ENCODE results near the gene ZSWIM5. TPM values are rescaled to one million over a fixed set of nuclear protein-coding genes. Genes with fewer than 3 reads are reported as not detected.
"Not testable (repeated sequence)": the region's sequence is repeated elsewhere in the genome, so short reads cannot be mapped to it uniquely, and the experiment has no call there.

The ZSWIM5 gene
- total RNA-seq, 3 donors from 2014 or later: 1.6 to 4.5 (median 3.3) TPM

DNA sequence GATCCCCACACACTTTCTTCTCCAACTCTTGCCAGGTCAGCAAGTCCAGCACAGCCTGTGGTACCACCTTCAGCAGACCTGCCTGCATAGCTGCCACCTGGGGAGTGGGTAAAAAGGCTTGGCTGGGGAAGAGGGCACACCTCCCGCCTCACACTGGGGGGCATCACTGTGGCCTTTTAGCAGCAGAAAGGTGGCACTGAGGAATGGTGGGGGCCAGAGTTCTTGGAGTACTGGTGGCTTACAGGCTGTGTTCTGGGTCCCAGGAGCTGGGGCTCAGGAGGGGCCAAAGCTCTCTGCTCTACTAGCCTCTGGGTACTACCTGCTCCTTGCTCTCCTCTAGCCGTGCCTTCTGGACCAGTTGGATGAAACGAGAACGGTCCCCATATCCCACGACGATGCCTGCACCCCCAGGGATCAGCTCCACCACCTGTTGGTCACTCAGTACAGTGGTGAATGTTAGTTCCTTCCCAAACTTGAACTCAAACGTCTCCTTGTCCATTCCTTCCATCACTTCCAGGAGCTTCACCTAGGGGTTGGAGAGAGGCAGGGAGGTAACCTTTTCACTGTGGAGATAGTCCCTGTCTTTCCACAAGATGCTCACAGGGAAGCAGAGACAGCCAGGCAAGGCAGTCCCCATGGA, 202.0 kb downstream of the ZSWIM5 start:
- TF ChIP-seq, protein P1, sequence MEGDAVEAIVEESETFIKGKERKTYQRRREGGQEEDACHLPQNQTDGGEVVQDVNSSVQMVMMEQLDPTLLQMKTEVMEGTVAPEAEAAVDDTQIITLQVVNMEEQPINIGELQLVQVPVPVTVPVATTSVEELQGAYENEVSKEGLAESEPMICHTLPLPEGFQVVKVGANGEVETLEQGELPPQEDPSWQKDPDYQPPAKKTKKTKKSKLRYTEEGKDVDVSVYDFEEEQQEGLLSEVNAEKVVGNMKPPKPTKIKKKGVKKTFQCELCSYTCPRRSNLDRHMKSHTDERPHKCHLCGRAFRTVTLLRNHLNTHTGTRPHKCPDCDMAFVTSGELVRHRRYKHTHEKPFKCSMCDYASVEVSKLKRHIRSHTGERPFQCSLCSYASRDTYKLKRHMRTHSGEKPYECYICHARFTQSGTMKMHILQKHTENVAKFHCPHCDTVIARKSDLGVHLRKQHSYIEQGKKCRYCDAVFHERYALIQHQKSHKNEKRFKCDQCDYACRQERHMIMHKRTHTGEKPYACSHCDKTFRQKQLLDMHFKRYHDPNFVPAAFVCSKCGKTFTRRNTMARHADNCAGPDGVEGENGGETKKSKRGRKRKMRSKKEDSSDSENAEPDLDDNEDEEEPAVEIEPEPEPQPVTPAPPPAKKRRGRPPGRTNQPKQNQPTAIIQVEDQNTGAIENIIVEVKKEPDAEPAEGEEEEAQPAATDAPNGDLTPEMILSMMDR (IDR thresholded peaks at IDR 0.05): no peak
- no peak for TF ChIP-seq POLR2A (IDR thresholded peaks at IDR 0.05)
- TF ChIP-seq POLR2AphosphoS5 (IDR thresholded peaks at IDR 0.05): no peak
- no peaks in the 10 kb centered on the region for H3K9me3 ChIP-seq
- H3K27me3 ChIP-seq: no peaks in the 10 kb centered on the region
- no peak for DNase-seq (ENCODE audit: low spot score in 2 of 2)
- no peak overlapping the region for H3K27ac ChIP-seq
- intact Hi-C loops (cut with DNase I; ENCODE audit: low total_unique reads): loop anchor here (5.0 kb wide), 1 partner anchor 1508 kb away; no protein-coding TSS in a partner anchor
- peaks cover under 1 to 2% of the 10 kb centered on the region in 2 donors for H3K4me1 ChIP-seq
- H3K4me3 ChIP-seq: no peak overlapping the region
- peaks cover 18% of the 10 kb centered on the region for H3K36me3 ChIP-seq

DNA sequence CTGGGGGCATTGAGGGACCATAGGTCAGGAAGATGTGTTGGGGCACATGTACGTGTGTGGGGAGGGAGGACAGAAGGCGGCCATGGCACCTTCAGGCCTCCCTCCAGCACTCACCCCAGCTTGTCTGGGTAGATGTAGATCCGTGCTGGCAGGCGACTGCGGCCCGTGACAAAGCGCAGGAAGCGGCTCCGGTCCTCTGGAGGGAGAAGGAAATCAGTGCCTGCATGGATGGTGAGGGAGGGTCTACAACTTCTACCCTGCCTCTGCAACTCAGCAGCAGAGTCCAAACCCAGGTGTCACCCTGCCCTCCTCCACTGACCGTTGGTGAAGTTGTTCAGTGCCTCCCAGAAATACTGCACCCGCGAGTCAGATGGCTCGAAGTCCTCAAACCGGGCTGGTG, 202.7 kb downstream of the ZSWIM5 start:
- Histone ChIP-seq H3K4me3 (no peak overlapping the region), H3K4me1 (no peaks in the 10 kb centered on the region), H3K27ac (no peak overlapping the region), H3K9me3 (no peaks in the 10 kb centered on the region), H3K36me3 (peaks cover 18% of the 10 kb centered on the region), H3K27me3 (no peaks in the 10 kb centered on the region)
- no peak for DNase-seq (ENCODE audit: low spot score in 2 of 2)
- TF ChIP-seq, protein P1 (IDR thresholded peaks at IDR 0.05): no peak
- TF ChIP-seq POLR2A (IDR thresholded peaks at IDR 0.05): no peak
- no peak for TF ChIP-seq POLR2AphosphoS5 (IDR thresholded peaks at IDR 0.05)
- intact Hi-C loops (cut with DNase I; ENCODE audit: low total_unique reads): loop anchor here (5.0 kb wide), 1 partner anchor 1509 kb away; no protein-coding TSS in a partner anchor

DNA sequence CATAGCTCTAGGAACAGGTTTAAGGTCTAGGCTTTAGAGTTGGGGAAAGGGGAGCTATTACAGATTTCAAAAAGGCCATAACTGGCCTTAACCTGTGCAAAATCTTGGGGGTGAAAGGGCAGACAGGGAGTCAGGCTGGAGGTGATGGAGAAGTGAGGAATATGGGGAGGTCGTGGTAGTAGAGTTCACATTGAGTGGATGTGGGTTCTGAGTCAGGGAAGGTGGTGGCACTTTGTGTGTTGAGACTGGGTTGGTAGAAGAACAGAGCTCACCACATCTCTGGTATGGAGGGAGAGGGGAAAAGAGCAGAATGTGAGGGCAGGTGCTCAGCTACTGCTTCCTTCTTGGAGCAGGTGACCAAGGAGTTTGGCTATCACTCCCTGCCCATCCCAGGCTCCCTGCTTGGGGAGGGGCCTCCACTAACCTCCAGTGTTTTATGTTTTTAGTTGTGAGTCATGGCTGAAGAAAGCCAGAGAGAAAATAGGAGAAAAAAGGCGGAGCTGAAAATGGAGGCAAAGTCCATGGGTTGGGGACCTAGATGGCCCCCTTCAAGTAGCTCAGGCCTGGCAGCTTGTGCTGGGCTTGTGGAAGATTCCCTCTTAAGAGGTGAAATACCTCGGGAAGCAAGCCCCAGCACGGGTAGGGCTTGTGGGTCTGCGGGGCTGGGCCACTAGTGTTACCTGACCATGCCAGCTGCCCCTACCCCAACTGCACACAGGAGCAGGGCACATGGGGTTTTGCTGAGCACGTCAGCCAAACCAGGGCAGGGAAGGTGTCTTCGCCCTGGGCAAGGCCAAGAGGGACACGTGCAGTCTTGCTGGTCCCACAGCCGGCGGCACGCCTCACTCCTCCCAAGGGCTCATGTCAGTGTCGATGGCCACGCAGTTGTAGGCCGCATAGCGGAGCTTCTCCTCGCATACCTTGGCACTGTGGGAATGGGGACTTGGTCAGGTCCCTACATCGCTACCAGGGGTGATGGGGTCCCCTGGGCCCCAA, 203.5 kb downstream of the ZSWIM5 start:
- Histone ChIP-seq H3K4me1 (no peaks in the 10 kb centered on the region), H3K36me3 (peaks cover 18% of the 10 kb centered on the region), H3K27me3 (no peaks in the 10 kb centered on the region), H3K27ac (peak overlapping the region; percentile 71 to 78), H3K4me3 (no peak overlapping the region), H3K9me3 (no peaks in the 10 kb centered on the region)
- DNase-seq (ENCODE audit: low spot score in 2 of 2): no peak
- TF ChIP-seq, protein P1 (IDR thresholded peaks at IDR 0.05): no peak
- TF ChIP-seq POLR2AphosphoS5 (IDR thresholded peaks at IDR 0.05): no peak
- intact Hi-C loops (cut with DNase I; ENCODE audit: low total_unique reads): loop anchor here (5.0 kb wide), 1 partner anchor 1509 kb away; no protein-coding TSS in a partner anchor

DNA sequence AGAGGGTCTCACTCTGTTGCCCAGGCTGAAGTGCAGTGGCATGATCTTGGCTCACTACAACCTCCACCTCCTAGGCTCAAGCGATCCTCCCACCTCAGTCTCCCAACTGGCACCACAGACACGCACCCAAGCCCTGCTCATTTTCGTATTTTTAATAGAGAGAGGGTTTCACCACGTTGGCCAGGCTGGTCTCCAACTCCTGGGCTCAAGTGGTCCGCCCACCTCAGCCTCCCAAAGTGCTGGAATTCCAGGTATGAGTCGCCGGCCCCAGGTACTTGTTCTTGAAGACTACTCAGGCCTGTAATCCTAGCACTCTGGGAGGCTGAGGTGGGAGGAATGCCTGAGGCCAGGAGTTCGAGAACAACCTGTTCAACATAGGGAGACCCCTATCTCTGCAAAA, 204.8 kb downstream of the ZSWIM5 start:
- H3K4me3 ChIP-seq; H3K36me3 ChIP-seq; H3K9me3 ChIP-seq; H3K4me1 ChIP-seq; DNase-seq (ENCODE audit: low spot score in 2 of 2); H3K27me3 ChIP-seq: not testable (repeated sequence)
- intact Hi-C loops (cut with DNase I; ENCODE audit: low total_unique reads): loop anchor here (5.0 kb wide), 1 partner anchor 1511 kb away; no protein-coding TSS in a partner anchor
- H3K27ac ChIP-seq: peak overlapping the region; percentile 71 to 78

DNA sequence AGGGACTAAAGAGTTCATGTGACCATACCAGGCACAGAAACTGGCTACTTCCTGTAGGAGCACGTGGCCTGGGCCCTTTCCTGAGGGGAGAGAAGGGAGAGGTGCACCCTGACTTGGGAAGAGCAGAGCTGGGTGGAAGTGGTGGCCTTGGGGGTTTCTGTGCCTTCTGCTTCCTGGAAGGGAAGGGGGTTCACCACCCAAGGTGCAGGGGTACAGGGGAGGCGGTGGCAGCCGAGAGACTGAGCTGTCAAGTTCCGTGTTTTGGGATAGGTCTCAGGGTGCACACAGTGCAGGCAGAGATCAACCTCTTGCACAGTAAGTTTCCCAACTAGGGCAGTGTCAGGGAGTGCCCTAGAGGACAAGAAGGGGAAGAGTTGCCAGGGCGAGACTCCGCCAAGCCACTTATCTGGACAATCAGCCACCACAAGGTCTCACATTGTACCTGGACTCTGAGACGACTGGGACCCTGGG, 205.4 kb downstream of the ZSWIM5 start:
- Histone ChIP-seq H3K36me3 (peaks cover 9% of the 10 kb centered on the region), H3K4me3 (no peak overlapping the region), H3K4me1 (no peaks in the 10 kb centered on the region), H3K9me3 (no peaks in the 10 kb centered on the region), H3K27me3 (no peaks in the 10 kb centered on the region), H3K27ac (peak overlapping the region; percentile 71 to 78)
- peak; percentile 58 to 77 for DNase-seq (ENCODE audit: low spot score in 2 of 2)
- intact Hi-C loops (cut with DNase I; ENCODE audit: low total_unique reads): loop anchor here (5.0 kb wide), 1 partner anchor 1511 kb away; no protein-coding TSS in a partner anchor
- TF ChIP-seq, protein P1 (IDR thresholded peaks at IDR 0.05): peak in 1 of 3 donors; percentile 13
- TF ChIP-seq POLR2A (IDR thresholded peaks at IDR 0.05): no peak

All from breast epithelium (tissue), 4 donors.